Chondrocyte (in vitro differentiated cells): ENCODE measurements around the gene SLC8B1. TPM values are rescaled to one million over a fixed set of nuclear protein-coding genes. Genes with fewer than 3 reads are reported as not detected.

ENCODE experiments used
- DNase-seq: peaks from one replicate; pipeline ENCODE4 v3.0.0; 2021; ENCODE audit warnings: mixed read lengths, low spot score
- H3K27ac Mint-ChIP-seq: one replicate; pipeline ENCODE4 v1.8.0; 2021; ENCODE audit warnings: mild to moderate bottlenecking, moderate library complexity, mixed read lengths; ENCODE audit not compliant: unreplicated experiment
- H3K27me3 Mint-ChIP-seq: 2 replicates; pipeline ENCODE4 v1.8.0; 2021; ENCODE audit warnings: low read depth, mixed read lengths
- H3K36me3 Mint-ChIP-seq: 2 replicates; pipeline ENCODE4 v1.8.0; 2021; ENCODE audit warnings: low read depth, mixed read lengths
- H3K4me1 Mint-ChIP-seq: 2 replicates; pipeline ENCODE4 v1.8.0; 2021; ENCODE audit warnings: low read depth, mild to moderate bottlenecking, mixed read lengths
- H3K4me3 Mint-ChIP-seq: one replicate; pipeline ENCODE4 v1.8.0; 2021; ENCODE audit warnings: mild to moderate bottlenecking, moderate library complexity, mixed read lengths; ENCODE audit not compliant: unreplicated experiment
- H3K9me3 Mint-ChIP-seq: 2 replicates; pipeline ENCODE4 v1.8.0; 2021; ENCODE audit warnings: low read depth, mixed read lengths
- CTCF ChIP-seq: fragments of 200-600 bp; sonication (generic); IDR thresholded peaks from 2 replicates; pipeline ENCODE4 v1.5.0; 2021; ENCODE audit warnings: antibody characterized with exemption, mild to moderate bottlenecking, moderate library complexity
- total RNA-seq: library from RNA; stranded (reverse); gene quantifications from 3 replicates; pipeline ENCODE4 v1.2.1, GENCODE V29; 2021

Gene SLC8B1
- total RNA-seq, 1 donor from 2014 or later: 20.9 TPM

DNA sequence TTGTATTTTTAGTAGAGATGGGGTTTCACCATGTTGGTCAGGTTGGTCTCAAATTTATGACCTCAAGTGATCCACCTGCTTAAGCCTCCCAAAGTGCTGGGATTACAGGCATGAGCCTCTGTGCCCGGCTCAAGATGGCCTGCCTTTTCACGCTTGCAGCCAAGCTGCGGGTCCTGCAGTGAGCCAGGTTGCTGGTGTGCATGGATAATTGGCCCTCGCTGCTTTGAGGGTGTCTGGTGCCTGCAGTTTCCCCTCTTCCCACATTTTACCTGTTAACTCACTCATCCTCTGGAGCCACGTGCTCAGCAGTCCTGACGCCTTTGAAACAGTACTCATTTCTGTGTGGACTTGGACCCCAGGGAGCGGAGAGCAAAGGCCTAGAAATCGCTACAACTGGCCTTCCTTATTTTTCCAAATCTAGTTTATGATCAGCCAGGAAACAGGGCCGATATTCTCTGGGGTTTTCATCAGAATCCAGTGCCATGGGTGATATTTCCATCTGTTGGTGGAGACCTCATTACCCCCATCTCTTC lies 71.4 kb downstream of the SLC8B1 start:
- H3K9me3 Mint-ChIP-seq: no peaks in the 10 kb centered on the region
- no peak for TF ChIP-seq CTCF
- H3K4me3 Mint-ChIP-seq: no peak overlapping the region

GRCh38 chr12:113262710-113263109 lies 72.2 kb downstream of the SLC8B1 start:
- H3K36me3 Mint-ChIP-seq: peaks cover 12% of the 10 kb centered on the region
- no peak for TF ChIP-seq CTCF
- peaks cover 25% of the 10 kb centered on the region for H3K4me1 Mint-ChIP-seq
- H3K4me3 Mint-ChIP-seq: no peak overlapping the region
- H3K9me3 Mint-ChIP-seq: no peaks in the 10 kb centered on the region
- no peak overlapping the region for H3K27ac Mint-ChIP-seq
- DNase-seq: peak; percentile 1
- H3K27me3 Mint-ChIP-seq: no peaks in the 10 kb centered on the region

More for the DNA sequence above, 71.4 kb downstream of the SLC8B1 start:
- Mint-ChIP-seq H3K27ac (no peak overlapping the region), H3K27me3 (no peaks in the 10 kb centered on the region), H3K4me1 (peaks cover 25% of the 10 kb centered on the region), H3K36me3 (peaks cover 16% of the 10 kb centered on the region)
- DNase-seq: peak; percentile 40

- H3K9me3 Mint-ChIP-seq: no peaks in the 10 kb centered on the region
- peak; percentile 5 for DNase-seq
- H3K27ac Mint-ChIP-seq: no peak overlapping the region
- peaks cover 9% of the 10 kb centered on the region for H3K36me3 Mint-ChIP-seq
- peaks cover 25% of the 10 kb centered on the region for H3K4me1 Mint-ChIP-seq
- no peak overlapping the region for H3K4me3 Mint-ChIP-seq
- no peak for TF ChIP-seq CTCF
- H3K27me3 Mint-ChIP-seq: no peaks in the 10 kb centered on the region
Observed at GRCh38 chr12:113261847-113262470, 73.0 kb downstream of the SLC8B1 start.

DNA sequence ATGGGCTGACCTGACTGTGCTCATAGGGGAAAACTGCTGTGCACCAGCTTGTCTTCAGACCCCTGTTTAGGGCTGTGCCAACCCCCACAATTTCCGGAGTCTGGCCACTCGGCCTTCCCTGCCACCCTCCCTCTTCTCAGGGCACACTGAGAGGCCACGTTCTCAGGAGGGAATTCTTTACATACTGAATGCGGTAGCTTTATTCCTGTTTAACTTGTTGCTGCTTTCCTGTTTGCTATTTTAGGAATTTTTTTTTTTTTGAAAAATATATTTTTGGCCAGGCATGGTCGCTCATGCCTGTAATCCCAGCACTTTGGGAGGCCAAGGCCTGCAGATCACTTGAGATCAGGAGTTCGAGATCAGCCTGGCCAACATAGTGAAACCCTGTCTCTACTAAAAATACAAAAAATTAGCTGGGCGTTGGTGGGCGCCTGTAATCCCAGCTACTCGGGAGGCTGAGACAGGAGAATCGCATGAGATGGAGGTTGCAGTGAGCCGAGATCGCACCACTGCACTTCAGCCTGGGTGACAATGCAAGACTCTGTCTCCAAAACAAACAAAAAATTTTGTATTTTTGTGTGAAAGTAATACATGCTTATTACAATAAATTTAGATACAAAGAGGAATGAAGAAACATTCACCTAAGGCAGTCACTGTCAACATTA lies 74.1 kb downstream of the SLC8B1 start:
- Mint-ChIP-seq H3K9me3 (no peaks in the 10 kb centered on the region), H3K27me3 (no peaks in the 10 kb centered on the region), H3K36me3 (peaks cover 3% of the 10 kb centered on the region), H3K27ac (peak overlapping the region; percentile 87), H3K4me3 (no peak overlapping the region), H3K4me1 (peaks cover 25% of the 10 kb centered on the region)
- no peak for TF ChIP-seq CTCF
- DNase-seq: peak; percentile 28

GRCh38 chr12:113260127-113260526 lies 74.8 kb downstream of the SLC8B1 start:
- Mint-ChIP-seq H3K9me3 (no peaks in the 10 kb centered on the region), H3K27ac (peak overlapping the region; percentile 87), H3K4me1 (peaks cover 25% of the 10 kb centered on the region), H3K36me3 (peaks cover 3% of the 10 kb centered on the region), H3K27me3 (no peaks in the 10 kb centered on the region), H3K4me3 (no peak overlapping the region)
- peak; percentile 46 for DNase-seq
- TF ChIP-seq CTCF: no peak
